HG03103 (cell line): ENCODE measurements around the gene HMGCS1.
A peak's percentile ranks its signal among the peaks of the same experiment; 100 is the strongest.
"Not testable (repeated sequence)": the region's sequence is repeated elsewhere in the genome, so short reads cannot be mapped to it uniquely, and the experiment has no call there.

Experiments used
- ATAC-seq: cut with Tn5 transposase; IDR thresholded peaks from one replicate; pipeline ENCODE4 v1.9.1; 2021; ENCODE audit warnings: low read depth; ENCODE audit not compliant: unreplicated experiment

The HMGCS1 gene

DNA sequence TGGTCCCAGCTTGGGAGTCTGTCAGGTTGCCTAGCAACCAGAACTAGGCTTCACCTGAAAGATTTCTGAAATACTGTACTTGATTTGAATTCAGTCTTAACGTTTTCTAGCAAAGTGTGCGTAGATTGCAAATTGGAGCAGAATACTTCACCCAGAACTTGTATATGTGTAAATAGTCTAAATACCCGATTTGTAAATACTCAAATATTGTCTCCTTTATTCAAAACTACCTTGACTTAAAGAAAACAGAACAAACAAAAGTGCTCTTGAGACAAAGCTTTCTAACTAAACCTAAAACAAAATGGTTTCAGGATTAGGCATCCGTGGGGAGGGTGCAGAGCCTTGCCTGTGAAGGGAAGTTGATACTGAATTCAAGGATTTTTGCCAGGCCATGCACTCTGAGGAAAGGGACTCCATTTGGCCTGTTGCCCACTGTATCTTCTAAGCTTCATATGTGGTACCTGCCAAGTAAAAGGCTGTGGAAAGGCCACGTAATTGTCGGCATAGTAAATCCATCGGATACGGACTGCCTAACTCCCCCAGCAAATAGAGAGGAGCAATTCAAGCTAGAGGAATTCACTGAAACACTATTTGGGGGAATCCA lies 744 bp upstream of the HMGCS1 start:
- ATAC-seq, result no peak

DNA sequence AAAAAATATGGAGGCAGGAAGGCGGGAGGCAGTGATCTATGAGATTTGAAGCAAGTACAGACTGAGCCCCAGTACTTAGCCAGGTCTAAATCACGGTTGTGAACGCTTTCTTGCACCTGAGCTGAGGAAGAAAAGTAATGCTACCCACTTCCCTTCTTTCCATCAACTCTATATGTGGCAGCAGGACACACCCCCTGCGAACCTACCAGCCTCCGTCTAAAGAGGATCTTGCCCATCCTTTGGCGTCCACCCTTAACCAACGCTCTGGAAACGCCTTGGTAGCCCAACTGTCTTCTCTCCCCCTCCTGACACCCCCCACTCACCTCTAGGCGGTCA lies 545 bp downstream of the HMGCS1 start:
- no peak for ATAC-seq

DNA sequence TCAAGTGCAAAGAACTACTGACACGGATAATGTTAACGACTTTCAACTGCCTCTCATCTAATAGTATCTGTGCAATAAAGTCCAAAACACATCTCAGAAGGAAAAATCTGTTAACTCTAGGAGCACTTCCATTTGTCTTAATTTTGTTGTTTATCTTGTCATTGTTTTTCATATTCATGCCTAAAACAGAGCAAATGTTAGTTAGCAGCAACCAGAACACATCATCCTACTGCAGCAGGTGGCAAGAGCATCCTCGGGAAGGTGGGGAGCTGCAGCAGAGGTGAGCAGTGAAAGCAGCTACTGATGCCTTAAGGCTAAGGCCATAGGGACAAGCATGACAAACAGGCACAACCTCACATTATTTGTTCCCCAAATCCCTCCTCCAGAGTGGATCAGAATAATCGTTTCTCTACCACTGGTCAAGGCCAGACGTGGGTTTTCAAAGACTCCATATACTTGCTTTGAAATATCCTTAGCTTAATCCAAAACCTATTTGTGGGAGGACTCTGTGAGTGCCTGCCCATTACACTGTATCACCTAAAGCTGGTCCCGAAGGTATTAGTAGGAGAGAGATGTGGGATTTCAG lies 1.0 kb downstream of the HMGCS1 start:
- ATAC-seq, result no peak

DNA sequence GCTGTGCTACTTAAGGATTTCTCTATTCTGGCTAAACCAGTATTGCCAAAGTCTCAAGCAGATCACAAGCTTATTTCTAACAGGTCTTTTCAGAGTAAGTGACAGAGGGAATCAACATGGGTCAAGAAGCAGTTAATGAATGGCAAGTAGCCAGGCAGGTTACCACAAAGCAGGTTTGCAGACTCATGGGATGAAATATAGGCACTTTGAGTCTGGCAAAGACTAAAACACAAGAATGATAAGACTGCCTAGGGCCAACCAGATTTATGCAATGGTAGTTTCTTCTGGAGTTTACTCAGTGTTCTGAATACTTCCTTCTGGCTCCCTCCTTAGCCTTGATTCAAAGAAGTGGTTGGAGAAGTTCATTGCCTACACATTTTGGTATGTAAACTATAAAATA lies 3.6 kb downstream of the HMGCS1 start:
- no peak for ATAC-seq

DNA sequence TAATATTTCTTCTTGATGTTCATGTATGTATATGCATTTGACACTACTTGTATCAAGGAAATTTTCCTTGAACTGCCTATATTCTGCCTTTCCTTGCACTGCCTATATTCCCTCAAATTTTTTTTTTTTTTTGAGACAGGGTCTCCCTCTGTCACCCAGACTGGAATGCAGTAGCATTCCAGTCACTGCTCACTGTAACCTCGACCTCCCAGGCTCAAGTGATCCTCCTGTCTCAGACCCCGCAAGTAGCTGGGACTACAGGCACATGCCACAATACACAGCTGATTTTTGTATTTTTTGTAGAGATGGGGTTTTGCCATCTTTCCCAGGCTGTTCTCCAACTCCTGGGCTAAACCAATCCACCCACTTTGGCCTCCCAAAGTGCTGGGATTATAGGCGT lies 4.1 kb downstream of the HMGCS1 start:
- no peak for ATAC-seq

GRCh38 chr5:43306954-43307353 lies 6.3 kb downstream of the HMGCS1 start:
- not testable (repeated sequence) for ATAC-seq

- ATAC-seq, result peak; percentile 43
Observed at GRCh38 chr5:43305948-43306565, 7.2 kb downstream of the HMGCS1 start.

DNA sequence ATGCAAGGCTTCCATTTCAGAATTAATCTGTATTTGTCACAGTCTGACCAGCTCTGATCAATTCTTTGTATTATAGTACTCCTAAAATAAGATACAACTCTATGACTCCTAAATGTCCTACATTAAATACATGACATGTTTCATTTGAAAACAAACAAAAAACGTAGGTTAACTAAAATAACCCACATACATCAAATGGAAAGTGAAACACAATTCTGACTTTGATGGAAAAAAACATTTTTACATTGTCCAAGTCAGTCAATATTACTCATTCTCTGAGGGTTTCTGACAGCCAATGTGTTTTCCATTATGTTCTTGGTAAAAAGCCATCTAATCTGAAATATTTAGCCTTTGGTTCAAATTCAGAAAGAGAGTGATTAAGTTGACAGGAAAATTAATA lies 8.7 kb downstream of the HMGCS1 start:
- ATAC-seq, result no peak

DNA sequence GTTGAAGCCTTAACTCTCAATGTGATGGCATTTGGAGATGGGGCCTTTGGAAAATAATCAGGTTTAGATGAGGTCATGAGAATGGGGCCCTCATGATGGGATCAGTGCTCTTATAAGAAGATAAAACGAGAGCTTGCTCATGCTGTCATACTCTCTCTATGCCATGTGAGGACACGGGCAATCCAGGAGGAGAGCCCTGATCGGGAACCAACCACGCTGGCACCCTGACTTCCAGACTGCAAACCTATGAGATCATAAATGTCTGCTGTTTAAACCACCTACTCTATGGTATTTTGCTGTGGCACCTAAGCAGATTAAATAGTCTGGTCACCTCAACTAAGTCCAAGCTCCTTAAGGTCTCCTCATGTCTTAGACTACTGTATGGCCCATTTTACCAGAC lies 10.0 kb downstream of the HMGCS1 start:
- no peak for ATAC-seq

- no peak for ATAC-seq
Observed at GRCh38 chr5:43302481-43302880, 10.7 kb downstream of the HMGCS1 start.

DNA sequence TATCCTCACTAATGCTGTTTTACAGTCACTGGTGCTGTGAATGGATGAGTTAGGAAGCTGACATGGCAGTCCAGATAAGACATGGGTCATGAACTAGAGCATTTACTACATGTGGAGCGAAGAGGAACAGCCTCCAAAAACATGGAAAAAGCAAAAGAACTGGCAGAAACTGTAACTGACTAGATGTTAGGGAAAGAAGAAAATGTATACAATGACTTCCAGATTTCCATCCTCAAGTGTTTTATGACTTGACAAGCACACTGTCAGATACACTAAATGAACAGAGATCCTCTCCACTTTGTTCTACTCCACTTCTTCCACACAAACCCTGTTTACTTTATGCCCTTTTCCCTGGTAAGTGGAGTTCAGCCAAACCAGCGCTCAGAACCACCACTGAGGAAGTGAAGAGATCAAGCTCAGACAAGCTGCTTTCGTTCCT lies 11.5 kb downstream of the HMGCS1 start:
- no peak for ATAC-seq

- no peak for ATAC-seq
Observed at GRCh38 chr5:43300112-43300511, 13.1 kb downstream of the HMGCS1 start.

- no peak for ATAC-seq
Observed at GRCh38 chr5:43298443-43298842, 14.8 kb downstream of the HMGCS1 start.

GRCh38 chr5:43296835-43297234 lies 16.4 kb downstream of the HMGCS1 start:
- no peak for ATAC-seq

DNA sequence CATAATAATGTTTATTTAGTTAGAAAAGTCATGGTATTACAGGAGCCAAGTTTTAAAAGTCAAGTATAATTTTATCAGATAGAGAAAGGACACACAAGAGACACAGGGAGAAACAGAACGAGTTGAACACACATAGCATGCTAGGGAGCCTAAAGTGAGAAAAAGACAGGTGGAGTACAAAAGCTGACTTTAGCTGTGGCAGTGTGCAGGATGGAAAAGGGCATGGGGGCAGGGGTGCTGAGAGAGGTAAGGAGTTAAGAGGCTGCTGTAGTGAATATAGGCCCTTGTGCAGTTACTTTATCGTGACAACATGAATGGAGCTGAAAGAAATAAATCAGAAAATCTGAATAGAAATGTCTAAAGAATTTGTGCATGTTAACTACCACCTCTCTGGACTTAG lies 18.0 kb downstream of the HMGCS1 start:
- no peak for ATAC-seq

DNA sequence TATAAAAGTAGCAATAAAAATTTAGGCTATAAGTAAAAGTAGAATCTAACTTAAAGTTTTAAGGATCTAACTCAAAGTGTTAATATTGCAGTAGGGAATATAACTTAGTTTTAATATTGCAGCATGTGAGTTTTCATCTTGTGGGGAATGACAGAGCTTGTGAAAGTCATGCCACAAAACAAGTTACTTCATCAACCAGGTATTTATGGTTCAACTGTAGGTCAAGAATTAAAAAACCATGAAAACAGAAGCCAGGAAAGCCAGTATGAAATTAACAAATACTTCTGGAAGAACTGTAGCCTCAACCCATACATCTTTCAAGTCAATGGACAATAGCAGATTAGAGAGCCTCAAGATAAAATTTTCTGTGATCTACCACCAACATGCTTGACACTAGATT lies 19.0 kb downstream of the HMGCS1 start:
- ATAC-seq, result no peak

- no peak for ATAC-seq
Observed at GRCh38 chr5:43290726-43291125, 22.5 kb downstream of the HMGCS1 start.

DNA sequence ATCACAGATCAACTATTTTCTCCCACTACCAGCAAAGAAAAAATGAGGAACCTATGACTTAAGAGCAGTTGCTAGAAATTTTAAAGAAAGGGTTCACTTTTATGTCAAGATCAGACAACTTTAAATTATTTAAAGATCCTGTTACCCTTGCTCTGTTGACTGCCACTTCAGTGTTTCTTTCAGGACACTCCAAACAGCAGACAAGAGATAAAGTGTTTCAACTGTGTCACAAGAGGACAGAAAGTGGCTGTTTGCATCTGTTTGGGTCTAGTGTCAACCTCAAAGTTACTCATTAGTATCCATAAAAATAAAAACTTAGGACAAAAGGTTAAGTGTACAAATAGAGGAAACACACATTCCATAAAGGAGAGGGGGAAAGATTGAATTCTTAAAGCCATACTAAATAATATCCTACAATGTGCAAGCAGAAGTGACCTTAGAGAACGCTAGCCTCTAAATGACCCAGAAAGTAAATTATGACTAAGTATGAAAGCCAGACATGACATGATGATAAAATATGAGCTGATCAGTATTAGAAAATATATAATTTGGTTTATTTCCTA lies 24.9 kb downstream of the HMGCS1 start:
- no peak for ATAC-seq

GRCh38 chr5:43287493-43287892 lies 25.7 kb downstream of the HMGCS1 start:
- ATAC-seq, result no peak

GRCh38 chr5:43286623-43287022 lies 26.6 kb downstream of the HMGCS1 start:
- ATAC-seq, result no peak

DNA sequence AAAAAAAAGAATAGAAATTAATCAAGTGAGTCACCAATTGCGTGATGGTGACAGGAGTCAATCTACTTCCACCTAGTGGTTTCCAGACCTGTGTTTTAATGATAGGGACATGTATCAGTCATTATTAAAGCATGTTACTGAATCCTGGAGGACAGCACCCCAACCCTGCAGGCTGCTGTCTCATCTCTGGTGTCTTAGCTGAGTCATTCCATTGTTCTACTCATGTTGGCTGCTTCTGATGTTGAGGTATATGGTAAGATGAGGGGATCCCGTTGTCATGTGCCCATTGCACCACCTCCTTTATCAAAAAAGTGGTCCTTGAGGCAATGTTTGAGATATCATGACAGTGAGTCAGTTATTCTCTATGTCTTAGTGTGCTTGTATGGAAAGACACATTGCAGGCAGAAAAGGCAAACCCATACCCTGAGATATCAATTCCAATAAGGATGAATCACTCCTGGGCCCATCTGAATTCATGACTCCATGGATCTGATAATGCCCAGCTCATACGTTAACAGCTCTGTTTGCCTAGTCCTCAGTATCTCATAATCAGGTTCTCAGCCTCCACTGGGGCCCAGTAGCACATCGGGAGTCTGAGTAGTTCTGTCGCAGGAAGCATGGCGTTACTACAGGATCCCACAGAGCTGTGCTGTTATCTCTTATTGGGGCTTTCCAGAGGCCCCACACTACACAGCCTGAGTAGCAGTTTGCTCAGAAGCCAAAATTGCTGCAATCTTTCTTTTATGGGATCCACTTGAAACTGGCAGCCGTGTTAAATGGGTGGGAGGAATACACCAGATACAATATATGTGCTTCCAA lies 31.2 kb downstream of the HMGCS1 start:
- no peak for ATAC-seq
